Hepatocyte (in vitro differentiated cells): ENCODE data around the gene CAVIN1.

ENCODE experiments used
- CTCF ChIP-seq: fragments of 200-600 bp; sonication (generic); IDR thresholded peaks from 2 replicates; pipeline ENCODE4 v1.5.1; 2016; ENCODE audit warnings: antibody characterized with exemption, mild to moderate bottlenecking; ENCODE audit not compliant: poor library complexity
- EZH2 ChIP-seq: fragments of 200-600 bp; sonication (generic); IDR thresholded peaks from 2 replicates; pipeline ENCODE4 v1.6.1; 2016; ENCODE audit warnings: antibody characterized with exemption, mild to moderate bottlenecking, borderline replicate concordance

- no peak for TF ChIP-seq CTCF
- no peak for TF ChIP-seq EZH2
Observed at GRCh38 chr17:42372142-42372541, 50.9 kb downstream of the CAVIN1 start.
